Mucosa of descending colon (tissue), 3 donors: Measurements from ENCODE around the gene GNA14. TPM values are rescaled to one million over a fixed set of nuclear protein-coding genes. Genes with fewer than 3 reads are reported as not detected.

Experiments used
- ATAC-seq: fragments of 200-7000 bp; cut with Tn5 transposase; one replicate; pipeline ENCODE4 v1.9.1; 2020; ENCODE audit warnings: mild to moderate bottlenecking, moderate library complexity
- DNase-seq, 3 donors: peaks; one replicate each; pipeline ENCODE4 v3.0.0-alpha.2; 2020
- H3K36me3 ChIP-seq: fragments of 200-600 bp; one replicate; pipeline ENCODE4 v1.8.0; 2021; ENCODE audit warnings: low read depth, mild to moderate bottlenecking
- H3K4me1 ChIP-seq: fragments of 200-600 bp; one replicate; pipeline ENCODE4 v1.8.0; 2021; ENCODE audit warnings: low read depth, mild to moderate bottlenecking
- H3K4me3 ChIP-seq: fragments of 200-600 bp; one replicate; pipeline ENCODE4 v1.8.0; 2021; ENCODE audit warnings: mild to moderate bottlenecking
- H3K9me3 ChIP-seq: fragments of 200-600 bp; one replicate; pipeline ENCODE4 v1.8.0; 2021; ENCODE audit warnings: mild to moderate bottlenecking
- intact Hi-C, 2 donors: fragments of 100-400 bp; cut with DNase I in 1 of 2; cut with micrococcal nuclease in 1 of 2; formaldehyde crosslinking; loops; one replicate each; pipeline versions ENCODE4 v1.11.0 to v1.11.1; 2022; cut with DNase I, micrococcal nuclease
- total RNA-seq, 3 donors: library from RNA; stranded (reverse); fragmentation: NEBNext Ultra II Directional in 2 of 3; extraction: Animal tissue kit (Norgen Biotek cat#: 25700) in 2 of 3; gene quantifications; one replicate each; pipeline versions ENCODE4 v1.2.1 to v1.2.4, GENCODE V29; 2021 to 2023
- TF ChIP-seq, protein P1 (sequence below): fragments of 200-600 bp; IDR thresholded peaks from one replicate; pipeline ENCODE4 v1.8.0; 2022; ENCODE audit warnings: antibody characterized with exemption, mild to moderate bottlenecking
- donor health status: DM: no; HTN: no; CAD: no; lungs with moderate emphysema.
- donor health status: DM: no; HTN: no; CAD: no.
- donor health status: DM: no; HTN: yes; CAD: no.

GNA14 gene
- total RNA-seq, 3 donors from 2014 or later, result 7.0 to 14.6 (median 7.4) TPM

DNA sequence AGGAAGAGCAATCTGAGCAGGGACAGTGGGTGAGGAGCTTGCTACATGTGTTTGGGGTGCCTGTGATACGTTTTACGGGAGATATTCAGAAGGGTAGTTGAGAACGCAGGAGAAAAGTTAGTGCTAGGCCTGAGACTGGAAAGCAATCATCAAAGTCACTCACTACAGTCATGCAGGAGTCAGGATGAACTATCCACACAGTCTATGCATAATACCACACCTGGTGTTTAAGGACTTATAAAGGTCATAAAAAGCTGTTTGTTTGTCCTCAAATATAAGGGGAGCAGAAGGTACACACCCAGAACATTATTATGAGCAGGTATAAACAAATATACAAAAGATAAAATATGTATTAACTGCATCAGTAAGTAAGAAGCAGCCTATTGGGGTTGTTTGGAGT is 176.6 kb downstream of the GNA14 start:
- Histone ChIP-seq H3K9me3 (peaks cover 4% of the 10 kb centered on the region), H3K4me3 (no peak overlapping the region), H3K4me1 (no peaks in the 10 kb centered on the region), H3K36me3 (no peaks in the 10 kb centered on the region)
- TF ChIP-seq, protein P1, sequence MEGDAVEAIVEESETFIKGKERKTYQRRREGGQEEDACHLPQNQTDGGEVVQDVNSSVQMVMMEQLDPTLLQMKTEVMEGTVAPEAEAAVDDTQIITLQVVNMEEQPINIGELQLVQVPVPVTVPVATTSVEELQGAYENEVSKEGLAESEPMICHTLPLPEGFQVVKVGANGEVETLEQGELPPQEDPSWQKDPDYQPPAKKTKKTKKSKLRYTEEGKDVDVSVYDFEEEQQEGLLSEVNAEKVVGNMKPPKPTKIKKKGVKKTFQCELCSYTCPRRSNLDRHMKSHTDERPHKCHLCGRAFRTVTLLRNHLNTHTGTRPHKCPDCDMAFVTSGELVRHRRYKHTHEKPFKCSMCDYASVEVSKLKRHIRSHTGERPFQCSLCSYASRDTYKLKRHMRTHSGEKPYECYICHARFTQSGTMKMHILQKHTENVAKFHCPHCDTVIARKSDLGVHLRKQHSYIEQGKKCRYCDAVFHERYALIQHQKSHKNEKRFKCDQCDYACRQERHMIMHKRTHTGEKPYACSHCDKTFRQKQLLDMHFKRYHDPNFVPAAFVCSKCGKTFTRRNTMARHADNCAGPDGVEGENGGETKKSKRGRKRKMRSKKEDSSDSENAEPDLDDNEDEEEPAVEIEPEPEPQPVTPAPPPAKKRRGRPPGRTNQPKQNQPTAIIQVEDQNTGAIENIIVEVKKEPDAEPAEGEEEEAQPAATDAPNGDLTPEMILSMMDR, result no peak
- ATAC-seq (peak; percentile 59), DNase-seq (no peak)
- intact Hi-C loops, result no loop called here

- Histone ChIP-seq H3K4me3 (no peak overlapping the region), H3K36me3 (no peaks in the 10 kb centered on the region), H3K9me3 (peaks cover 4% of the 10 kb centered on the region), H3K4me1 (no peaks in the 10 kb centered on the region)
- ATAC-seq (no peak), DNase-seq (no peak)
- intact Hi-C loops, result no loop called here
- TF ChIP-seq, protein P1, result no peak
Measured at GRCh38 chr9:77469515-77470231, 178.4 kb downstream of the GNA14 start.

DNA sequence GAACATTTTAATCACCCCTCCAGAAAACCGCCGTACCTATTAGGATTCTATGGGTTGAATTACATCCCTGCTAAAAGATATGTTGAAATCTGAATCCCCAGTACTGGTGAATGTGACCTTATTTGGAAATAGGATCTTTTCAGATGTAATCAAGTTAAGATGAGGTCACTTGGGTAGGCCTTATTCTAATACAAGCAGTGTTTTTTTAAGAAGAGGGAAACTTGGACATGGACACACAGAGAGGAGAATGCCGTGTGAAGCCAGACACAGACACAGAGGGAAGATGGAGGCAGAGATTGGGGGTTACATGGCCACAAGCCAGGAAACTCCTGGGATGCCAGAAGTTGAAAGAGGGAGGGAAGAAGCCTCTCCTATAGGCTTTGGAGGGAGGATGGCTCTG is 183.5 kb downstream of the GNA14 start:
- TF ChIP-seq, protein P1, result no peak
- no peaks in the 10 kb centered on the region for H3K9me3 ChIP-seq
- H3K4me1 ChIP-seq, result no peaks in the 10 kb centered on the region
- ATAC-seq, result no peak
- intact Hi-C loops, result no loop called here
- no peaks in the 10 kb centered on the region for H3K36me3 ChIP-seq
- no peak overlapping the region for H3K4me3 ChIP-seq
- no peak for DNase-seq

GRCh38 chr9:77463151-77463550 is 185.0 kb downstream of the GNA14 start:
- DNase-seq, result no peak
- H3K4me1 ChIP-seq, result no peaks in the 10 kb centered on the region
- no peaks in the 10 kb centered on the region for H3K9me3 ChIP-seq
- TF ChIP-seq, protein P1, result no peak
- no peaks in the 10 kb centered on the region for H3K36me3 ChIP-seq
- no peak for ATAC-seq
- intact Hi-C loops, result no loop called here
- no peak overlapping the region for H3K4me3 ChIP-seq

GRCh38 chr9:77462066-77462465 is 186.1 kb downstream of the GNA14 start:
- intact Hi-C loops, result no loop called here
- ATAC-seq (no peak), DNase-seq (no peak)
- Histone ChIP-seq H3K36me3 (no peaks in the 10 kb centered on the region), H3K4me3 (no peak overlapping the region), H3K4me1 (peaks cover under 1% of the 10 kb centered on the region), H3K9me3 (no peaks in the 10 kb centered on the region)
- TF ChIP-seq, protein P1, result no peak
